HG03520 (cell line): Measurements from ENCODE around the gene PVALEF.

Source experiments
- ATAC-seq: cut with Tn5 transposase; IDR thresholded peaks from one replicate; pipeline ENCODE4 v1.9.1; 2021; ENCODE audit warnings: mild to moderate bottlenecking, moderate library complexity; ENCODE audit not compliant: unreplicated experiment

Gene PVALEF

DNA sequence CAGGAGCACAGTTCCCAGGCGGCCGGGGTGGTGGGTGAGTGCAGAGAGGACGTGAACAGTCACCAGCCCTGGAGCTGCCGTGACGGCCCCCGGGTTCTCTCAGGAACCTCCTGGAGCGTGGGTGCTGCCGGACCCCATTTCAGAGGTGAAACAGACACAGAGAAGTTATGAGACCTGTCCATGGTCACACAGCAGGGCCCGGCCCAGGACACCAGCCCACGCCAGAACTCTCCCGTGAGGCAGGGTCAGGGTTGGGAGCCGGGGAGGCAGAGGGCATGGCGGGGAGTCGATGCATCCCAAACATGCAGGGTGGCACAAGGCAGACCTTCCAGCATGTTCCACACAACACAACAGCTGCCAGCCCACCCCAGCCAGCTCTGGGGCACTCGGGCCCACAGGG is 3.8 kb upstream of the PVALEF start:
- no peak for ATAC-seq

DNA sequence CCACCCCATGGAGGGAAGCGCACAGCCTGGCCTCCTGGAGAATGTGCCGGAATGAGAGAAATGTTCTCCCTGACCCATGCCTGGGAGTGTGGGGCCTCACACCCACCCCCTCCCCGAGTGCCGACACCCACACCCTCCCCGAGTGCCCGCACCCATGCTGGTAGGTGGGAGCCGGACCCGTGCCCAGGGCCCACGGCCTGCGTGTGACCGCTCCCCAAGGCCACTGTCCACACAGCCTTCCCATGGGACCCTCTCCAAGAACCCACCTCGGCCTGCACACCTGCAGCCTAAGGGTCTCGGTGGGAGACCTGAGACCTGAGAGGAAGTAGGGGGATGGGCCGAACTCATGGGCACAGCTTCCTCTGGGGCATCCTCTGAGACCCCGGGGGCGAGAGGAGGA is 3.3 kb upstream of the PVALEF start:
- no peak for ATAC-seq

- no peak for ATAC-seq
These were observed 2.8 kb upstream of the PVALEF start for GRCh38 chr17:81162491-81162890.

DNA sequence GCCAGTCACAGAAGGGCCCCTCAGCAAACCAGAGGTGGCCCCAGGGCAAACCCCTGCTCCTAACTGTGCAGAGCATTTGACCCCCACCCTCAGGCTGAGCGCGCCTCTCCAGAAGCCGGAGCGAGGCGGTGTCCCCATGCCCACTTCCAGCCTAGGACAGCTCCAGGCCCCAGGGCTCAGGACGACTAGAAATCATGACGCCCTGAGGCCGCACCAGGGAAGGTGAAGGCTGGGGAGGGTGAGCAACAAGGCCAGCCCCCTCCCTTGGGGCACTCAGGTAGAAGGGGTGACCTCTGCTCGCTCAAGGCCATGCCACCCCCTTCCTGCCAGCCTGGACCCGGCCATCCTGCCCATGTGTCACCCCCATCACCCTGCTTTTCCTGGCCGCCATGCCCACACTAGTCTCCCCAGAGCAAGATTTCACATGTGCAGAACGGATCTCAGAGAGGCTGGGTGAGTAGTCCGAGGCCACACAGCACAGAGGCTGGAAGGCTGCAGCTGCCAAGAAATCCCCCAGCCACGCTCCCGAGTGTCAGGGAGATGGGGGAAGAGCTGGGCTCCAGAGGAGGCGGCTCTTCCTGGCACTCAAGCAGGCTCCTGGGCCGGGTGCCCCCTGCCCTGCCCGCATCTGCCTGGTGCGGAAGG is 2.1 kb upstream of the PVALEF start:
- no peak for ATAC-seq

DNA sequence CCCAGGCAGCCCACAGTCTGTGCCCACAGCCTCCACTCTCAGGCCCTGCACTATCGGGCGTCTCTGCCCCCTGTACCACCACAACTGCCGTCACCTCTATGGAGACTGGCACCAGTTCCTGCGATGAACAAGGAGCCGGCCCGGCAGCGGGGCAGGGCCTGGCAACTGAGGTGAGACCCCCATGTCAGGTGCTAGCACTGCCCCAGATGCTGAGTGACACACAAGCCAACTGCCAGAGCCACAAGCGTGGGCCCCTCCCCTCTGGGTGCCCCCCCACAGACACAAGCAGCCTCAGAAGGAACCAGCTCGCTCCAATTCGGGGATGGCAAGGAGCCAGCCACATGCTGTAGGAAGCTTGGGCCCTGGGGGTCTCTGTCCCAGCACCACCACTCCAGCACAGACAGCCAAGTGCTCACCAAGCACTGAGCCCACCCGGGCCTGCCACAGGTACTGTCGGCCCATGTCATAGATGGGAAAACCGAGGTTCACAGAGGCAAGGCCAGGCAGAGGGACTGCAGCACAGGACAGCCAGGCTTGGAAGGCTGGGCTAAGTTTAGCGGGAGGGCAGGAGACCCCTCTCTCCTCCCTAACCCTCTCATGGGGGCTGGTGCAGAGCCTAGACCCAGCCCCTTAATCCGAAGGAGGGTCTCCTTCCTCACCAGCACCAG is 1.5 kb upstream of the PVALEF start:
- ATAC-seq, result no peak

DNA sequence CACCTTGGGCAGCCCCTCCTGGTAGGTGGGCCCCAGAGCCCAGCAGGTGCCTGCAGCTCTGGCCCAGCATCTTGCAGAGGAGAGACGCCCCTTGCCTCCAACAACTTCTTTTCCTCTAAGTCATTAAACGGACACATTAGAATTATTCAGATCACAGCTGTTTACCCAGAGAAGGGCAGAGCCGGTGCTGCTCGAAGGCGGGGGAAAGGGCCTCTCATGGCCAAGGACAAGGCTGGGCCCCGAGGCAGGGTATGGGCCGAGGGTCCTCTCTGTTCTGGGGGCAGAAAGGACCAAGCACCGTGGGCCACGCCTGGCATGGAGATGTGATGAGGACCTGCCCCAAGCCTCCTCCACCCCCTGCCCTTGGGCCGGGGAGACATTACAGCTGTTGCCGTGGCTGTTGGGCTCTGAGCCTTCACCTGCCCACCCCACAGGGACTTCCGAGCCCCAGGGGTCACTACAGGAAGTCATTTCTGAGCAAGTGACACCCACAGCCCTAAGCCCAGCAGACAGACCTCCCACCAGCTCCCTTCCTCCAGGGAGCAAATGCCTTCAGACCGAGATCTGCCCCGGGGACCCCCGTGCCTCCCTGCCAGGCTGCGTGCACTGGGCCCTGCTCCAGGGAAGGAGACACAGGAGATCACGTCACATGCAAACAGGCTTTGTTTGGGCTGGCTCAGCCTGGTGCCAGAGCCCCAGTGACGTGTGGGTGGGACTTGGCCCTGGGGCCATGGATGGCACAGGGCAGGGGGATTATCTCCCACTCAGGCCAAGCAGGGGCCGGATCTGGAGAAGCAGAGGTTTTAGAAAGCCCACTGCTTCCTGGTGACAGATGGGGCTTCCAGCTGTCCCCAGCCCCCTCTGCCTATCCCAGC is 699 bp upstream of the PVALEF start:
- ATAC-seq, result no peak

- no peak for ATAC-seq
These were observed 756 bp downstream of the PVALEF start, which contains the start of gene AATK for GRCh38 chr17:81166033-81166492. Gene AATK (minus strand): TSS chr17:81166221. CDS start chr17:81165992, 229 bp downstream.

GRCh38 chr17:81167194-81167524 is 1.9 kb downstream of the PVALEF start:
- ATAC-seq, result no peak

- no peak for ATAC-seq
These were observed 2.3 kb downstream of the PVALEF start for GRCh38 chr17:81167638-81168037.

DNA sequence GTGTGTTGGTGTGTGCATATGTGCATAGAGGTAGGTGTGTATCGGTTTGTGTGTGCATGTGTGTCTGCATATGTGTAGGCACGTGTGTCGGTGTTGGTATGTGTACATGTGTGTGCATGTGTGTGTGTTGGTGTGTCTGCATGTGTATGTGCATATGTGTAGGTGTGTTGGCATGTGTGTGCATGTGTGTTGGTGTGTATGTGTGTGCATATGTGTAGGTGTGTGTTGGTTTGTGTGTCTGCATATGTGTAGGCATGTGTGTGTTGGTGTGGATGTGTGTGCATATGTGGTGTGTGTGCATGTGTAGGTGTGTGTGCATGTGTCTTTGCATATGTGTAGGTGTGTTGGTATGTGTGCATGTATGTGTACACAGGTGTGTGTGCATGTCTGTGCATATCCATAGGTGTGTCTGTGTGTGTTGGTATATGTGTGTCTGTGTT is 4.6 kb downstream of the PVALEF start:
- ATAC-seq, result no peak

- ATAC-seq, result no peak
These were observed 5.6 kb downstream of the PVALEF start for GRCh38 chr17:81170727-81171494.

DNA sequence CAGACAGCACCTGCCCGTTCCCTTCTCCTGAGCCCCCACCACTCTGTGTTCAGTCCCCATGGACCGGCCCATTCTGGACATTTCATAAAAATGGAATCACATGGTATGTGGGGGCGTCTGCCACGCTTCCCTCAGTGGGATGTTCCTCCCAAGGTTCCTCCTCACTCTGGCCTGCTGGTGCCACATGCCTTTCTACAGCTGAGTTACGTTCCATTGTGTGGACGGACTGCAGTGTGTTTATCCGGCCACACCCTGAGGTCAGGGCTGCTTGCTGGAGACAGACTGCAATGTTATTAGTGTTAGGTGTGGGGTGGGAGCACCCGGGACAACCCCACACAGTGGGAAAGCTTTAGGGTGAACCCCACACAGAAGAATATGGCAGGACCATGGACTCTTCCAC is 6.6 kb downstream of the PVALEF start:
- no peak for ATAC-seq

DNA sequence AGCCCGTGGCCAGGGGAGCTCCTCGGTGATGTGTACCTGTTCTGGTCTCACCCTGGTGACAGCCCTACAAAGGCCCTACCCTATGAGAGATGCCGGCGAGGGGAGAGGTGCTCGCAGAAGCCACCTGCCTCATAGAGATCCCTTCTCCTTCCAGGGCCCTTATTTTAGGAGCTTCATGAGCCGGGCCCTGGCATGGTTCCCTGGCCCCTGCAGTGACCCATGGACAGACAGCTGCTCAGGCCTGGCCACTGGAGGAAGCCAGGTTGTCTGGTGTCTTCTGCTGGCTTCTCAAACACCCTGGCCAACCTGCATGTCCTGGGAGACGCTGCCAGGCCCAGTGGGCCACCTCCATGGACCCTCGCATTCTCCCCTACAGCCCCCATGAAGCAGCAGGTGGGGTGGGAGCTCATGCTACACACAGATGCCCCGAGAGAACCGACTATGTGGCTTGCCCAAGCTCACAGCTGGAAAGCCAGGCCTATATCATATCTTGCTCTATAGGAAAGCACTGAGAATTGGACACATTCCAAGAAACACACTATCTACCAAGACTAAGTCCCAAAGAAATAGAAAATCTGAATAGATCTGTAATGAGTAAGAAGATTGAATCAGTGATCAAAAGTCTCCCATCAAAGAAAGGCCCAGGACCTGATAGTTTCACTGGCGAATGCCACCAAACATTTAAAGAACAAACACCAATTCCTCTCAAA is 7.9 kb downstream of the PVALEF start:
- no peak for ATAC-seq

DNA sequence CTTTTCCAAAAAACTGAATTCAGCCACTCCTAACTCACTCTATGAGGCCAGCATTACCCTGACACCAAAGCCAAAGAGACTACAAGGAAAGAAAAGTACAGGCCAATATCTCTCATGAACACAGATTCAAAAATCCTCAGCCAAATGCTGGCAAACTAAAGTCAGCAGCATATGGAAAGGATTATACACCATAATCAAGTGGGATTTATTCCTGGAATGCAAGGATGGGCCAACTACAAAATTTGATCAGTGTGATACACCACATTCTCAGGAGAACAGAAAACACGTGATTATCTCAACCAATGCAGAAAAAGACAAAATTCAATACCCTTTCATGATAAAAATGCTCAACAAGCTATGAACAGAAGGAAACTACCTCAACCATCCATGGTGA is 8.5 kb downstream of the PVALEF start:
- ATAC-seq, result no peak

- no peak for ATAC-seq
These were observed 11.4 kb downstream of the PVALEF start for GRCh38 chr17:81176666-81177065.

DNA sequence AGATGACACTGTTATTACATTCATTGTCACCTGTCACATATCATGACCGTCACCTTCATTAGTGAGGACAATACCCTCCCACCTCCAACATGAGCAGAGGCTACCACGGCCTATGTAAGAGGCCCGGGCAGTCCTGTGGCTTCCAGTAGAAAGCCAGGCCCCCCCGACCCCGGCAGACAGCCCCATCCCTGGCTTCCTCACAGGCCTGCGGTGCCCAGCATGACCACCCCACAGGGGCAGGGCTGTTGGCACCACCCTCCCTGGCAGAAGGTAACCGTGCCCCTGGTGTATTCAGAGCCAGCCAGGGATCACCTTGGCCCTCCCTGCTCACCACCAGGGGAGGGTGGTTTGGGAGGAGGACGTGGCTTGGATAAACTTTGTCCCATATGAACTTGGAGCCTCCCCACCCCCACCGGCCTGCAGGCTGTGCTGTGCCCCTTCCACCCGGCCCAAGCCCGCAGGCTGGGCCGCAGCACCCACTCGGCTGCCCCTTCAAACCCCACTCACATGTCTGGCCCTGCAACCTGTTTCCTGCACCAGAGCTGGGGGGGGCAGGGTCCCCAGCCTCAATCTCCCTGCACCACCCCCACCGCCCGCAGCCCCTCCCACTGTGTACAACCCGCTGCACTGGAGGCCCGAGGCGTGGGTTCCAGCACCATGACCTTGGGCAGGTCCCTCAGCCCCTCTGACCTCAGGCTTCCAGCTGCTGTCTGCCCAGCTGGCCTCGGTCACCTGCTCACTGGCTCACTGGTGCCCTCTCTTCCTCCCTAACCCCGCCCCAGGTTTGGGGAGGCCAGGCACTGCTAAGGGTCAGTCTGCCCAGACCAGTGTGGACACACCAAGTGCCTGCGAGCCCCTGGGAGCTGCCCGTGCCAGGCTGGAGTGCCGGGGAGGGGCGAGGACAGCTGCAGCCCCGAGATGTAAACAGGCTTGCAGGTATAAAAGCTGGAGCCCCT is 13.1 kb downstream of the PVALEF start:
- no peak for ATAC-seq

GRCh38 chr17:81179220-81179619 is 13.9 kb downstream of the PVALEF start:
- ATAC-seq, result no peak

DNA sequence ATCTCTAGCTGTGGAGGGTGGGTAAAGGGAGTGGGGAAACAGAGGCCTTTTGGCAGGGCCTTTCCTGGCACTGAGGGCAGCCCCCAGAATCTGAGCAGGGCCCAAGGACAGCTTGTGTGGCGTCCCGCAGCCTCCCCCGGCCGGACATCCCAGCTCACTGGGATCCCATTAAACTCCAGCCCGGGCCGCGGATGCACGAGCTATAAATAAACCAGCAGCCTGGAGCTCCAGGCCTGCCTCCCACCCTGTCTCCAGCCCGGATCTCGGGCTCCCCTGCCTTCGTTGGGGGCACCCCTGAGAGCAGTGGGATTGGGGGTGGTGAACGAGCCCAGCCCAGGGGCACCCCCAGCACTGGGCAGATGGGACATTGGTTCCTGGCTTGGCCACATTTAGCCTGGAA is 14.6 kb downstream of the PVALEF start:
- ATAC-seq, result no peak
